HG02623 (cell line): ENCODE measurements around the gene FZD2.
"Not testable (repeated sequence)": the region's sequence is repeated elsewhere in the genome, so short reads cannot be mapped to it uniquely, and the experiment has no call there.

Source experiments
- ATAC-seq: cut with Tn5 transposase; IDR thresholded peaks from one replicate; pipeline ENCODE4 v1.9.1; 2021; ENCODE audit warnings: moderate library complexity; ENCODE audit not compliant: unreplicated experiment

Gene FZD2

DNA sequence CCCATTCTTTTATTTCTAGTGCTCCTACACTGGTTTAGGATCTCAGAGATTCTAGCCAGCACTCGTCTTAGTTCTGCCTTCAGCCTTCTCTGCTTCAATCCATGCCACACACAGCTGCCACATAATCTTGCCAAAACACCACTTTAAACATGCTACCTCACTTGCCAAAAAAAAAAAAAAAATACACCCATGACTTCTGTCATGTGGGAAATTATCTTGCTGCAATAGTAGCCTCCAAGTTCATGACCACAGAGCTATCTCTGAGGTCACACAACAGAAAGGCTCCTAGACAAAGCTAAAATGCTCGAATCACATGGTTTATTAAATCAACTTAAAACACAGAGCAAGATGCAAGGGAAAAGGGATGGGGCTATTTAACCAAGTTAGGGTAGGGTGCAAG, 18.1 kb downstream of the FZD2 start:
- ATAC-seq, result no peak

DNA sequence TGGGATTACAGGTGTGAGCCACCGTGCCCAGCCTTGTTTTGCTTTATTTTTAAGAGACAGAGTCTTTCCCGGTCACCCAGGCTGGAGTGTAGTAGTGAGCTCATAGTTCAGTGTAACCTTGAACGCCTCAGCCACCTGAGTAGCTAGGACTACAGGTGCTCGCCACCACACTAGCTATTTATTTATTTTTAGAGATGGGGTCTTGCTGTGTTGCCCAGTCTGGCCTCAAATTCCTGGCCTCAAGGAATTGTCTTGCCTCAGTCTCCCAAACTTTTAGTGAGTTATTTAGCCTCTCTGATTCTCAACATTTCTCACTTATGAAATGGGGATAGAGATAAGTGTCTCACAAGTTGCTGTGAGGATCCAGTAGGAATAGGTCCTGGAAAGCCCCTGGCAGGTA, 21.7 kb downstream of the FZD2 start:
- no peak for ATAC-seq

DNA sequence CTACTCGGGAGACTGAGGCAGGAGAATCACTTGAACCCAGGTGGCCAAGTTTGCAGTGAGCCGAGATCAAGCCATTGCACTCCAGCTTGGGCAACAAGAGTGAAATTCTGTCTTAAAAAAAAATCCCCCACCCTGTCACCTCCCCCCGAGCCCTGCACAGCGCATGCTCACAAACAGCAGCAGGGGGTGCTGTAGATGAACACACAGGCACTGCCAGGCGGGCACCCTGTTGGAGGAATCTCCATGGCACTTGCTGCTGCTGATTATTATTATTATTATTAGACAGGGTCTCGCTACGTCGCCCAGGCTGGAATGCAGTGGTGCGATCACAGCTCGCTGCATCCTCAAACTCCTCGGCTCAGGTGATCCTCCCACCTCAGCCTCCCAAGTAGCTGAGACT, 24.6 kb downstream of the FZD2 start:
- no peak for ATAC-seq

DNA sequence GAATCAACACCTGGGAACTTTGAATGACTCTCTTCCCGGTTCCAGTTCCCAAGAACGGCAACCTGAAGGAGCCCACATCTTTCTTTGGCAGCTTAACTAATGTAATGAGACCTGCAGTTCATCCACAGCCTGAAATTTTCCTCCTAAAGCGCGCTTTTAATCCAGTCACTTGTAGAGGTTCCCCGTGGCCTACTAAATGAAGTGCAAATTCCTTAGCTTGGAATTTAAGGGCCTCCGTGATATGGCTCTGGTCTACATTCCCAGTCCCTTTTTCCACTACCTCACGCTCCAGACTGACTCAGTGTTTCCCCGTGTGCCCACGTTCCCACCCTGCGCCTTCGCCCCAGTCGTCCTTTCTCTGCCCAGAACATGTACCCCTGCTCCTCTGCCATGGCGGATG, 27.2 kb downstream of the FZD2 start:
- no peak for ATAC-seq

DNA sequence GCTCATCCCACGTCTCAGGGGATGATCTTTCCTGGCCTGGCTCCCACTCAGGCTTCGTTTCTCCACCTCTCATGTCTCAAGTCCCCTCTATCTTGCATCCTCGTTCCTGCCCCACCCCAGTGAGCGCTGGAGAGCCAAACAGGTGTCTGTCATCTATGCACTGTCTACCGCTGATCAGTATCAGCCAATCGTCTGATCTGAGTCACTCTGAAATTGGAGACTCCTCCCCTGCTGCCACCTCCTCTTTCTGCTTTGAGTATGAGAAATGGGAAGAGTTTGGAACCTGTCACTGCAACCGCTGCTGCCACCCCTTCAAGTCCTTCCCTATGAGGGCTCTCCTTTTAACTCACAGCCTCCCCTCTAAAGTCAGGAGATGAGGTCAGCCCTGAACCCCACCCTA, 28.0 kb downstream of the FZD2 start:
- ATAC-seq, result no peak

DNA sequence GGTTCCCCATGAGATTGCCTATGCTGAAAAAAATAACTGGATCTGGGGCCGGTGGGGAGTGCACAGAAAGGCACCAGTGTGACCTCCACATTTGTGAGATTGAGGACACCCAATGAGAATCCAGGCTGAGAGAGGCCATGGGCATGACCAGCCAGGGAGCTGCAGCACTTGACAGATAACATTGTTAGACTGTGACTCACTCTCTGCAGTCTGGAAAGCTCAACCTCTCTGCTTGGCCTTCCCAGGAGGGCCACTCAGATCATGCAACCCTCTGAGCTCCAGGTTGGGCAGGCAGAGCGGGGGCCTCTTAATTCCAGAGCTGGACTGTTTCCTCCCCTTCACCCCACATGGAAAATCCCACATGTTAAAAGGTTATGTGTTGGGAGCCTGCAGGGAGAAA, 30.1 kb downstream of the FZD2 start:
- no peak for ATAC-seq

DNA sequence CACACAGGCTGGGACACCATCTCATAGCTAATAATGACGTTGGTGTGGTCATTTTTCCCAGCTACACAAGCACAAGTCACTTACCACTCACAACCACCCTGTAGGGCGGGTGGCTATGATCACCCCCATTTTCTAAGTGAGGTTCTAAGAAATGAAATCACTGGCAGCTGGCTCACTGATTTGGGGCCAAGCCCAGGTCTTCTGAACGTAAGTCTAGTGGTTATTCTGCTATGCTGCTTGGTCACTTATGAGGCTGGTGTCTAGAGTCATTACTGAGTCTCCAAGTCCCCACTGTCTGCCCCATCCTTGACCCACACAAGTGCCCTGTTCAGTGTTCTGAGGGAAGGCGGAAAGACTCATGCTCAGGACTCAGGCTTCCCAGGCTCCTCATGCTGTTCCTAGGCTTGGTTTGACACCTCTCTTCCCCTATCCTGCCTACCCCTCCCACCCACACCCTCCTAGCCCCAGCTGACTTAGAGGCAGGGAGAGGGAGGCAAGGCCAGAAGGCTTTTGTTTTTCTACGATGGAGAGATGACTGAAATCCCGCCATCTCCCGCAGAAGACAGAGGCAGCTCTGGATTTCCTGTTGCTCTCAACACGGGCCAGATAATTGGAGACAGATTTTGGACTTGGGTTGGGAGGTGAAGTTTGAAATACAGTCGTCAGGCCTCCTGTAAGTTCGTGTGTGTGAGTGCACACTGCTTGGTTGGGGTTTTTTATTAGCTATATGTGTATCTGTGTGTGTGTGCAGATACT, 32.2 kb downstream of the FZD2 start:
- ATAC-seq, result no peak

DNA sequence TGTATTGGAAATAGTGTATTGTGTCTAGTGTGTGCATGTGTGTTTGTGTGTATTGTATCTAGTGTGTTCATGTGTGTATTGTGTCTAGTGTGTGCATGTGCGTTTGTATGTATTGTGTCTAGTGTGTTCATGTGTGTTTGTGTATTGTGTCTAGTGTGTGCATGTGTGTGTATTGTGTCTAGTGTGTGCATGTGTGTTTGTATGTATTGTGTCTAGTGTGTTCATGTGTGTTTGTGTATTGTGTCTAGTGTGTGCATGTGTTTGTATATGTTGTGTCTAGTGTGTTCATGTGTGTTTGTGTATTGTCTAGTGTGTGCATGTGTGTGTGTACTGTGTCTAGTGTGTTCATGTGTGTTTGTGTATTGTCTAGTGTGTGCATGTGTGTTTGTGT, 32.8 kb downstream of the FZD2 start:
- not testable (repeated sequence) for ATAC-seq

DNA sequence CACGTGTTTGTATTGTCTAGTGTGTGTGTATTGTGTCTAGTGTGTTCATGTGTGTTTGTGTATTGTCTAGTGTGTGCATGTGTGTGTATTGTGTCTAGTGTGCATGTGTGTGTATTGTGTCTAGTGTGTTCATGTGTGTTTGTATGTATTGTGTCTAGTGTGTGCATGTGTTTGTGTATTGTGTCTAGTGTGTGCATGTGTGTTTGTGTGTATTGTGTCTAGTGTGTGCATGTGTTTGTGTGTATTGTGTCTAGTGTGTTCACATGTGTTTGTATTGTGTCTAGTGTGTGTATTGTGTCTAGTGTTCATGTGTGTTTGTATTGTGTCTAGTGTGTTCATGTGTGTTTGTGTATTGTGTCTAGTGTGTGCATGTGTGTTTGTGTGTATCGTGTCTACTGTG, 33.5 kb downstream of the FZD2 start:
- not testable (repeated sequence) for ATAC-seq

DNA sequence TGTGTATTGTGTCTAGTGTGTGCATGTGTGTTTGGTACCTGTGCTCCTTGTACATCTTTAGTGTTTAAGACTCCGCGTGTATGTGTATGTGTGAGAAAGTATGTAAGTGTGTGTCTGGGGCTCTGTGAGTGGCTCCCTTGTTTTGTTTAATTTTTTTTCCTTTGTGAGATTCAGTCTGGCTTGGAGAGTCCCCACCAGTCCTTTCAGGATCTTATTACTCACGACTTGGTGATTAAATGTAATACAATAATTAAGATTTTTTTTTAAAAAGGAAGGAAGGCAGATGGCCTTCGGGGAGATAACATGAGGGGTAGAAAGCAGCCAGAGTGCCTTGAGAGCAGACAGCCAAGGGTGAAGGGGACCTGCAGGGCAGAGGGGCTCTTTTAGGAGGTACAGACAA, 33.9 kb downstream of the FZD2 start:
- no peak for ATAC-seq

DNA sequence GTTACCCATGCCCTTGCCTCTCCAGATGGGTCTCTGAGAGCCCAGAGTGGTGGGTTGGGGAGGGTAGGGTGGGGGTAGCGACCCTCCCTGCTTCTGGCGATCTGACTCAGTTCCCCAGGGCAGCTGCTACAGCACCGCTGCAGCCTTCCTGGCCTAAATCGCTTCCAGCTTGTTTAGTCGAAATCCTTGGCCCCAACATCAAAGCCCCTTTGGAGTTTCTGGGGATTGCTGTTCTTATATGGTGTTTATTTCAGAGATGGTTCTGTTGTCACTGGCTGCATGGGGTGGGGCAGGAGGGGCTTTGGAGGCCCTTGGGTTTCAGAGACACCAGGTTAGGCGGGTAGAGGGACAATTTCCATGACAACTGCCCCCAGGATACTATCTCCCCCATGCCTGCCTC, 35.9 kb downstream of the FZD2 start:
- no peak for ATAC-seq

DNA sequence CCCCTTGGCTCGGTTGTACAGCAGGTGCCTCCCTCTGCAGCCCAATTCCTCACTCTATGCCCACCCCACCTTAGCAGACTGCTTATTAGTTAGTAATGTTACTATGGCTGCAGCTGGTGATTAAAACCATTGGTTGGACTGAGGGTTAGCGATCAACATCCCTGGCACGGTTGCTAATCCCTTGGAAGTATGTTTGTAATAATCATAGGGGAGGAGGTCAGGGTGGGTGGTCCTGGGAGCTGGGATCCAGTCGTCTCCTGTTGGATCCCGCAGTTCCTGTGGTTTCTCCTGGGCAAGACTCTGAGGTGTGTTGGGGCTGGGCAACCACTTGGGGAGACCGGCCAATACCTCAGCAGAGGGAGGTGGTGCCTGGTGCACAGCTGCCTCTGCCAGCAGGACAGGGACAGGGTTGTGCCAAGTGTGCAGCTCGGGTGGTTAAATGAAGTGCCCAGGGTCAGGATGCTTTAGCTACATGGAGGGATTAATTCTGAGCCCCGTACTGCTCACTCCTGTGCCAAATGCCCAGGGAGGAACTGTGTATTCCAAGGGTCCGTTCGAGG, 38.0 kb downstream of the FZD2 start:
- no peak for ATAC-seq

DNA sequence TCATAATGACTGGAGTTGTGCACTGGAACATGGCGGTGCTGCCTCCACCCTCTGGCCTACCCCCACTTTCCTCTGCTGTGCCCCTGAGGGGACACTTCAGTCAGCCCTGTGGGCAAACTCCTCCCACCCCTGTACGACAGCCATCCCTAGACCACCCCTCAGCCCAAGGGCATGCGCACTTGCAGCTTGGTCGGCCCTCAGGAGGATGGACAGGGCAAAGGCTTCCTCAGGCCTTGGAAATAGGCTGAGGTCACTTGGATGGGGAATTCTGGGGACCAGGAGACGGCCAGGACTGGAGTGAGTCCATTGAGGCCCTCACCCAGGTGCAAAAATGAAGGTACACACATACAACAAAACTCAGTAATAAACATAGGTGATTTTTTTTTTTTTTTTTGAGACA, 41.0 kb downstream of the FZD2 start:
- ATAC-seq, result no peak

DNA sequence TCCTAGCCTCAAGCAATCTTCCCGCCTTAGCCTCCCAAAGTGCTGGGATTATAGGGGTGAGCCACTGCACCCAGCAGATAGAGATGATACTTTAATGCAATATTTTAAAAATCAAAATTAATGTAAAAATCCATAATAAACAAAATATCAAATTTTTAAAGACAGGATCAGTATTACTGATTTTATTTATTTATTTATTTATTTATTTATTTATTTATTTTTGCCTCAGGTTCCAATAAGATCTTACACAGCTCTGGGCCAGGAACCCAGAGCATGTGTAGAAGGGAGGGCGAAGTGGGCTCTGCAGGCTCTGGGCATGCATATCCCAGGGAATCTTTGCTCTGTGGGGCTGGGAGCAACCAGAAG, 41.6 kb downstream of the FZD2 start:
- no peak for ATAC-seq

DNA sequence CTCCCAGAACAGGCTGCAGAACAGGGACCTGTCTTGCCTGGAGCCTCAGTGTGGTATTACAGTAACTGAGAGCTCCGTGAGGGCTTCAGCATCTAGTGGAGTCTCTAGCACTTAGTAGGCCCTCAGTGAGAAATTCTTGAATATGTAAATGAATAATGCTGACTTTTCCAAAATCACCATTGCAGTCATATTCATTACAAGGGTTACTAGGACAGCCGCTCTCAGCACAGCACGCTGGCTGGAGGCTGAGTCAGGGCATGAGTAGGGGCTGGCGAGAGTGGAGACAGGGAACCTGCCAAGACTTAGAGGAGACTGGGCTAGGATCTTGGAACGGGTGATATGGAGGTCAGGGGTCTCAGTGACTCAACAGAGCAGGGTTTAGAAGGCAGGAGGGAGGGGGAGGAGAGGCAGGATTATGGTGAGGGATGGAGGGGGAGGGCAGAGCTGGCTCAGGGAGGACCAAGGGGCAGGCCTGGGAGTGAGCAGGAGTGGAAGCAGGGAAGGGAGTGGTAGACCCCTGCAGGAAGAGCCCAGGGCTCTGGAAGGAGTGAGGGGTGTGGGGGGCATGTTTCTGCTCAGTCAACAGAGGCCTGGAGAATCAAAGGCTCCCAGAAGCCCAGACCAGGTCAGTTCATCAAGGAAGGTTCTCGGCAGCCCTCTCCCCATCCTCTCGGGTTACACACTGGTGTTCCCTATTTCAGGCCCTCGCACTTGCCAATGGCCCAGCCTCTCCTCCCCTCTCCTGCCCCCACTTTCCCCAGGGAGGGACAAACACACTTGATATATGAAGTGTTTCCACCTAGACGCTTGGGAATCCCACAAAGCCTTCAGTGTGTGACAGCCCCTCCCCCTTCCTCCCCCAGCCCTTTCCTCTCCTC, 42.3 kb downstream of the FZD2 start:
- no peak for ATAC-seq

DNA sequence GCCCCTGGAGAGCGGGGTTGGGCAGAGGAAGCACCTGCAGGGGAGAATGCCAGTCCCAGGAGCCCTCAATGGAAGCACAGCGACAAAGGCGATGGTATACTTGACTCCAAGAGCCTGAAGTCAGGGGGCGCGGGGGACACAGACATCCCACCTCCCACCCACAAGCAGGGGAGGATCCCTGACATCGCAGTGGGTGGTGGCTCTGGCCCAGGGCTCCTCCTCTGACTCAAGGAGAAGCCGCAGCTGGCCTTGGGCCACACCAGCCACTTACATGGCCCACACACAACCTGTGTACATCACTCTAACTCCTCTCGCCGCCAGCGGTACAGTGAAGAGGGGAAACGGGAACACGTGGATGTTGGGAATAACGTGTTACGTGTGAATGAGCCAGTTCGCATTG, 44.3 kb downstream of the FZD2 start:
- no peak for ATAC-seq

DNA sequence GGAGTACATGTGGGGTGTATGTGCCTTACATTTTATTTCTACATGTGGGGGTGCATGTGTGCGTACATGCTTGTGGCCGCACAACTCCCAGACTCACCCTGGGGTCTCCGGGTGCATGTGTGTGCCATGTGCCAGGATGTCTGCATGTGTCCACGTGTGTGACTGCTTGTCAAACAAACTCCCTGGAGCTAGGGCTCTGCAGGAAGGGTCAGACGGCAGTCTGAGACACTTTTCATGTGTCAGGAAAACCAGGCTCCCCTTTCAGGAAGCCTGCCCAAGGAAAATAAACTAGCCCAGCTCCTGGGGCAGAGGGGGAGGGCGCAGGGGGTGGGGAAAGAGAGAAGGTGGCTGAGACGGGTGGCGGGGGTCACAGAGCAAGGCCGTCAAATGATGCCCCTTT, 44.7 kb downstream of the FZD2 start:
- ATAC-seq, result no peak

DNA sequence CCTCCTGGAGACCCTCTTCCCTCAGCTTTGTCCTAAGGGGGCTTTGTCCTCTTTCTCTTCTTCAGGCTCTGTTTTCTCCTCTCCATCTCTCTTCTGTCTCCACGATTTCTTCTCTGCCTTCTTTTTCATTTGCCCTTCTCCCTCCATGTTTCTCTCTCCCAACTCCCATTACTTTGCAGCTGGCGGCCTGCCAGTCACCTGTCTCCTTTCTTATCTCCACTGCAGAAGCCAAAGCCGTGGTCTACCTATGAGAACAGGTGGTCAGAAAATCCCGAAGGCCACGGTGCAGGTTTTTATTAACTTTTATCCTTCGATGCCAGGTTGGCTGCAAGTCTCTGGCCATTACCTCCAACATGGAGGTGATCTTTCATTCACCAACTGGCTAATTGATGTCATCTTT, 45.1 kb downstream of the FZD2 start:
- ATAC-seq, result no peak

DNA sequence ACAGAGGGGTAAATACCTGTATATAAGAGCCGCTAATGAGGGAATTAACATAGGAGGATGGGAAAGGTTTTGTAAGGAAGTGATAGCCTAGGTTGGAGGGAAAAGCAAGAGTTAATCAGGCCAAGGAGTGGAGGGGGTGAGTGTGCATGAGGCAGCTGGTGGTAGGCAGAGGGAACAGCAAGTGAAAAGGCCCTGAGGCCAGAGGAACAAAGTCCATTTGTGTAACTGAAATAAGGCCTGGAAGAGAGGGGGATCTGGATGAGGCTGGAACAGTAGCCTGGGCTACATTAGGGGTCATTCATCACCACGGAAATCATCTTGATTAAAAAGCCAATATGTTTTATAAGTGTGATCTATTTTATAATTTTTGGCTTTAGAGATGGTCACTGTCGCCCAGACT, 45.7 kb downstream of the FZD2 start:
- ATAC-seq, result no peak

DNA sequence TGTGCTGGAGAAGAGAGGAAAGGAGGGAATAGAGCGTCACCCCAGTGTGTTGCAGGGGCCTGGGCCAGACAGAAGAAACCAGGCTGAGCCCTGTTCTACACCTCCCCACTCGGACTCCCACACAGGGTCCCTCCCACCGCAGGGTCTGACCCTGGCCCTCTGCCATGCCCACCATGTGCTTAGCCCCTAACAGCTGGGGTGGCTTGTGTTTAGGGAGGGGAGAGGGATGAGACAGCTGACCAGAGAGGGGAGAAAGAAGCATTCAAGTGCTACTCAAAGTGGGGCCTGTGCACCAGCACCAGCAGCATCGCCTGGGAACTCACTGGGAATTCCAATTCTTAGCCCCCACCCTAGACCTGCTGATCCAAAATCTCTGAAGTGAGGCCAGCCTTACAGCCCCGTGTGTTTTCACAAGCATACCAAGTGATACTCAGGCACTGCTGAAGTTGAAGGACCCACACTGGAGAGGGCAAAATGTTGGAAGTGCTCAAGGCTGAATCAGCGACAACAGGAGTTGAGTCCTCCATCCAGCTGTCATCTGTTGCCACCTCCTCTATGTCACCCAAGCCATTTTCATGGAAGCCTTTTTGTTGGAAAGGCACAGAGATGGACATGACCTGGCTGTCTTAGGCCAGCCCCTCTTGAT, 47.0 kb downstream of the FZD2 start:
- no peak for ATAC-seq

DNA sequence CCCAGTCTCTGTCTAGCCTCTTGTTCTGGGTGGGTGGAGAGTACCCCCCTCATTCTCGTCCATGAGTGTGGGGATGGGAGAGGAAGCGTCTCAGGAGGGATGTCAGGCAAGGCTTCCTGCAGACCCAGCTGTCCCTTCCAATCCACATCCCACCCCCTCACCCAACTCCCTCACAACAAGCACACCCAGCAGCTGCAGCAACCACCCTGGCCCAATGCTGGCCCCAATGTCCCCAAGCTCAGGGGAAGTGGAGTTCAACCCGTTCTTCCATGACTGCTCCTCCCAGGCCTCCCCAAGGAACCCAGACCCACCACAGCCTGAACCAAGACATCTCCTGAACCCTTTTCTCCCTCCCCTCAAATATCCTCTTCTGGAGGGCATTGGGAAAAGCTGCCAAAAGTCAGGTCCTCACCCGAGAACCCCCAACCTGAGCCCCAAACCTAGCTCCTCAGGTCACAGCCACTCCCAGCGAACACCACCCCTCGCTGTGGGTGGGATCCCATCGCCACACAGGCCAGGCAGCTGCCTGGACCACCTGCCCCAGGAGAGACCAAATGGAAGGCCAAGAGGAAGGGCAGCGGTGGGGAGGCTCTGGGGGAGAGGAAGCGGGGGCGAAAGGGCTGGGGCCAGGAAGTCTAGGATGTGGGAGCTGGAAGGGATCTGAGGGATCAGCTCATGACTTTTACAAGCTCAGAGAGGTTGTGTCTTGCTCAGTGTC, 47.6 kb downstream of the FZD2 start:
- ATAC-seq, result no peak
